HEK293 (cell line): ENCODE results near the gene CCDC92B.

Experiments
- CTCF ChIA-PET: fragments of 350-600 bp; formaldehyde crosslinking; extraction: SDS; loops from one replicate; lab custom pipeline; 2021; ENCODE audit warnings: antibody characterized with exemption; lab: Yijun Ruan, JAX
- POLR2A ChIA-PET: fragments of 300-600 bp; formaldehyde crosslinking; extraction: SDS; loops from one replicate; lab custom pipeline; 2020; ENCODE audit warnings: antibody characterized with exemption, inconsistent platforms; lab: Yijun Ruan, JAX
- H3K27ac ChIP-seq: fragments of 200-500 bp; sonication (Bioruptor generic); 2 replicates; pipeline ENCODE4 v1.5.1; 2014; ENCODE audit warnings: low read depth, low read length, control low read depth, inconsistent platforms; ENCODE audit errors: extremely low read depth
- H3K36me3 ChIP-seq, 2 experiments: fragments of 200-500 bp in 1 of 2; sonication (Bioruptor generic) in 1 of 2; 1 replicate in 1 of 2; 2 replicates in 1 of 2; pipeline ENCODE4 v1.5.1; 2014 to 2017; ENCODE audit warnings: inconsistent platforms in 2 of 2, low read length in 2 of 2; ENCODE audit not compliant: control insufficient read depth in 2 of 2, insufficient read depth in 1 of 2
- H3K4me1 ChIP-seq: fragments of 200-500 bp; sonication (Bioruptor generic); 2 replicates; pipeline ENCODE4 v1.5.1; 2014; ENCODE audit warnings: mild to moderate bottlenecking, low read length, inconsistent platforms; ENCODE audit not compliant: control insufficient read depth, insufficient read depth
- H3K4me3 ChIP-seq: 2 replicates; pipeline ENCODE4 v1.5.1; 2011; ENCODE audit warnings: low read depth, mild to moderate bottlenecking, control low read depth, low read length, moderate library complexity
- H3K9me3 ChIP-seq: fragments of 200-500 bp; sonication (Bioruptor generic); 2 replicates; pipeline ENCODE4 v1.5.1; 2014; ENCODE audit warnings: low read depth, low read length, inconsistent platforms; ENCODE audit not compliant: control insufficient read depth, insufficient read depth
- ATF2 ChIP-seq: fragments of 450-650 bp; formaldehyde crosslinking; IDR thresholded peaks from 2 replicates; pipeline ENCODE4 v1.5.1; 2016; ENCODE audit warnings: missing biosample characterization, missing genetic modification characterization, low read depth
- GLIS1 ChIP-seq: fragments of 450-650 bp; formaldehyde crosslinking; IDR thresholded peaks from 2 replicates; pipeline ENCODE4 v1.5.1; 2016; ENCODE audit warnings: missing biosample characterization, missing genetic modification characterization
- KLF10 ChIP-seq: fragments of 450-650 bp; IDR thresholded peaks from 2 replicates; pipeline ENCODE4 v1.5.1; 2018; ENCODE audit warnings: missing biosample characterization, mild to moderate bottlenecking, missing genetic modification characterization
- OVOL3 ChIP-seq: fragments of 450-650 bp; formaldehyde crosslinking; IDR thresholded peaks from 2 replicates; pipeline ENCODE4 v1.5.1; 2016; ENCODE audit warnings: missing biosample characterization, missing genetic modification characterization
- PRDM1 ChIP-seq: fragments of 450-650 bp; formaldehyde crosslinking; IDR thresholded peaks from 2 replicates; pipeline ENCODE4; 2016; ENCODE audit warnings: missing biosample characterization, missing genetic modification characterization
- REPIN1 ChIP-seq: fragments of 450-650 bp; formaldehyde crosslinking; IDR thresholded peaks from 2 replicates; pipeline ENCODE4 v1.5.1; 2017; ENCODE audit warnings: missing biosample characterization, missing genetic modification characterization, low read depth
- YY2 ChIP-seq: fragments of 450-650 bp; formaldehyde crosslinking; IDR thresholded peaks from 2 replicates; pipeline ENCODE4 v1.5.1; 2016; ENCODE audit warnings: missing biosample characterization, missing genetic modification characterization
- ZBTB26 ChIP-seq: fragments of 450-650 bp; formaldehyde crosslinking; optimal IDR thresholded peaks from 2 replicates; pipeline ENCODE3; 2016; ENCODE audit warnings: missing biosample characterization, mild to moderate bottlenecking, missing genetic modification characterization
- ZNF121 ChIP-seq: fragments of 450-650 bp; formaldehyde crosslinking; IDR thresholded peaks from 2 replicates; pipeline ENCODE4 v1.5.1; 2016; ENCODE audit warnings: missing biosample characterization, missing genetic modification characterization
- ZNF221 ChIP-seq: fragments of 450-650 bp; formaldehyde crosslinking; IDR thresholded peaks from 2 replicates; pipeline ENCODE4 v1.5.1; 2017; ENCODE audit warnings: missing biosample characterization, missing genetic modification characterization, borderline replicate concordance
- ZNF292 ChIP-seq: fragments of 450-650 bp; formaldehyde crosslinking; IDR thresholded peaks from 2 replicates; pipeline ENCODE4 v1.5.1; 2016; ENCODE audit warnings: low read depth, missing biosample characterization, missing genetic modification characterization, borderline replicate concordance
- ZNF391 ChIP-seq: fragments of 450-650 bp; formaldehyde crosslinking; IDR thresholded peaks from 2 replicates; pipeline ENCODE4 v1.5.1; 2016; ENCODE audit warnings: low read depth, missing biosample characterization, missing genetic modification characterization, borderline replicate concordance
- ZNF555 ChIP-seq: fragments of 450-650 bp; formaldehyde crosslinking; conservative IDR thresholded peaks from 2 replicates; pipeline ENCODE4 v1.5.1; 2017; ENCODE audit warnings: missing biosample characterization, mild to moderate bottlenecking, missing genetic modification characterization, inconsistent platforms
- ZNF596 ChIP-seq: fragments of 450-650 bp; IDR thresholded peaks from 2 replicates; pipeline ENCODE4 v1.5.0; 2018; ENCODE audit warnings: missing biosample characterization, mild to moderate bottlenecking, missing genetic modification characterization, moderate library complexity
- ZNF621 ChIP-seq: fragments of 450-650 bp; formaldehyde crosslinking; IDR thresholded peaks from 2 replicates; pipeline ENCODE4 v1.5.1; 2017; ENCODE audit warnings: missing biosample characterization, missing genetic modification characterization
- ZNF664 ChIP-seq: fragments of 450-650 bp; formaldehyde crosslinking; IDR thresholded peaks from 2 replicates; pipeline ENCODE4 v1.5.1; 2016; ENCODE audit warnings: missing biosample characterization, missing genetic modification characterization
- ZNF776 ChIP-seq: fragments of 450-650 bp; formaldehyde crosslinking; IDR thresholded peaks from 2 replicates; pipeline ENCODE4 v1.5.0; 2017; ENCODE audit warnings: missing biosample characterization, missing genetic modification characterization, borderline replicate concordance
- ZNF785 ChIP-seq: fragments of 450-650 bp; formaldehyde crosslinking; IDR thresholded peaks from 2 replicates; pipeline ENCODE4 v1.5.1; 2016; ENCODE audit warnings: missing biosample characterization, missing genetic modification characterization
- ZXDB ChIP-seq: fragments of 450-650 bp; formaldehyde crosslinking; IDR thresholded peaks from 2 replicates; pipeline ENCODE4 v1.5.1; 2016; ENCODE audit warnings: missing biosample characterization, missing genetic modification characterization
- TF ChIP-seq, protein P1 (sequence below): fragments of 450-650 bp; formaldehyde crosslinking; IDR thresholded peaks from 2 replicates; pipeline ENCODE4 v1.5.1; 2016; ENCODE audit warnings: missing biosample characterization, missing genetic modification characterization

CCDC92B gene

DNA sequence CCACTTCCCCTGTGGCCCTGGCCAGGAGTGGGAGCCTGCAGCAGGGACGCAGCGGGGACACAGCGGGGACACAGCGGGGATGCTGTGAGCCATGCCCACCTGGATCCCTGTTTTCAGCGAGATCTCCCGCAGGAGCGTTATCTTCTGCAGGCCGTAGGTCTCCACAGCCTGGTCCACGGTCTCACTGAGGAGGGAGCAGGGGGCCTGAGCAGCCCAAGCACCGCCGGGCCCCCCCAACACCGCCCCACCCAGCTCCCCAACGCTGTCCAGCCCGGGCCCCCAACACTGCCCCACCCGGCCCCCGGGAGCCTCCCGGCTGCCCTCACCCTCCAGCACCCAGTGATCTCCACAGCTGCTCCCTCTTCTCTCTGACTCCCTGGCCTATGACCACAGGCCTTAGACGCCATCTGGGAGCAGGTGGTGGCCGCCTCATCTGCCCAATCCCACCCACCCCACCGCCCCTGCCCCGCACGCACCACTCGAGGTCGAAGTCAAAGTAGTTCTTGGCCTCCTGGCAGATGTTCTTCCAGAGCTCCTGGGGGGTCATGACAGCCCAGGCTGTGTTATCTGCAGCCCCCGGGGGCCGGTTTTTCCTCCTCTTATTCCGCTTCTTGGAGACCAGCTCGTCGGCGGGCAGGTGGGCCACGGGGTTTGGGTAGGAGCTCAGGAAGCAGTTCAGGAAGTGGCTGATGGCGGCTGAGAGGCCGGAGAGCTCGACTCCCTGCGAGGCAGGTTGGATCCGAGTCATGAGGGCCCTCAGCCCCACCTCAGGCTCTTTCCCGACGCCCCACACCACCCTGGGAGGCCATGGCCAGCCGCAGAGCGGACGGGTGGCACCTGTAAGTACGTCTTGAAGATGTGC, 54.8 kb downstream of the CCDC92B start (continued):
- TF ChIP-seq ATF2 (no peak), ZNF221 (no peak), ZNF391 (tag by site-specific recombination) (no peak), ZNF776 (tag by site-specific recombination) (no peak)

DNA sequence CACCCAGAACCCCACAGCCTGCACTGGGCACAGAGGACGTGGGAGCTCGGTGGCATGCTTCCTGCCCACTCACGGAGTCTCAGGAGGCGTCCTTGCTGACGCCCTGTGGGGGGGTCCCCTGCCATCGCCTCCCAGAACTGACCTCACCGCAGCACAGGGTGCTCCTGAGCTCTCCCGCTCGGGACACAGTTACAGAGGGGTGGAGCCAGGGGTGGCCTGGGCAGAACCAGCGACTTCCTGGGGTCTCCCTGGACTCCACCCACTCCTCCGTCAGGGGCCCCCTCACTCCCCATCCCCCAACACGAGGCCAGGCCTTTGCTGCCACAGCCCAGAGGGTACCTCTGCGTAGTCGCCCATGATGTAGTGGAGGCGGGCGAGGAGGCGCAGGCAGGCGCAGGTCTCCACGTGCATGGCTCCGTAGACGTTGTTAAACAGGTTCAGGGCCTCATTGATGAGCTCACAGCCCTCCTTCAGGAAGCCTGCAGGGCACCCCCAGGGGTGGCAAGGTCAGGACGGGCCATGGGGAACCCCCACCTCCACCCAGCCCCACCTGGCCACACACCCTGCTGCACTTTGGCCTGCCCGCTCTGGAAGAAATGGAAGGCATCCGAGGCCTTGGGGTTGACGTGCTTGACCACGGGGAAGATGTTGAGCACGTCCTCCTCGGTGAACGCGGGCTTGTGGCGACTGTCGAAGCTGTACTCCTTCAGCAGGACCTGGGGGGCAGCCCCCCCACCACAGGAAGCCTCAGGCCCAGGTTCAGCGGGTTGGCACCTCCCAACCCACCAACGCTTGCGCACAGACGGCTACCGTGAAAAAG, 55.7 kb downstream of the CCDC92B start:
- H3K9me3 ChIP-seq: no peaks in the 10 kb centered on the region
- ChIA-PET CTCF (no interaction called here), POLR2A (interaction anchor here (0.6 kb wide), 2 partner anchors 13 to 655 kb away, joined by 3 to 4 read pairs; no protein-coding TSS in a partner anchor)
- no peak overlapping the region for H3K4me3 ChIP-seq
- no peak overlapping the region for H3K27ac ChIP-seq
- H3K36me3 ChIP-seq: peaks cover 7 to 88% of the 10 kb centered on the region in 2 experiments; a peak in 2 of 3 replicates
- TF ChIP-seq KLF10 (tag by site-specific recombination): no peak
- TF ChIP-seq OVOL3 (tag by site-specific recombination): no peak
- no peak for TF ChIP-seq ZNF596
- no peak for TF ChIP-seq ZNF664 (tag by site-specific recombination)
- TF ChIP-seq YY2 (tag by site-specific recombination): no peak
- peak; percentile 8; the same call in 1 of the 2 replicates for TF ChIP-seq GLIS1
- no peak for TF ChIP-seq ZNF785 (tag by site-specific recombination)
- TF ChIP-seq ZNF621: no peak
- TF ChIP-seq, protein P1, sequence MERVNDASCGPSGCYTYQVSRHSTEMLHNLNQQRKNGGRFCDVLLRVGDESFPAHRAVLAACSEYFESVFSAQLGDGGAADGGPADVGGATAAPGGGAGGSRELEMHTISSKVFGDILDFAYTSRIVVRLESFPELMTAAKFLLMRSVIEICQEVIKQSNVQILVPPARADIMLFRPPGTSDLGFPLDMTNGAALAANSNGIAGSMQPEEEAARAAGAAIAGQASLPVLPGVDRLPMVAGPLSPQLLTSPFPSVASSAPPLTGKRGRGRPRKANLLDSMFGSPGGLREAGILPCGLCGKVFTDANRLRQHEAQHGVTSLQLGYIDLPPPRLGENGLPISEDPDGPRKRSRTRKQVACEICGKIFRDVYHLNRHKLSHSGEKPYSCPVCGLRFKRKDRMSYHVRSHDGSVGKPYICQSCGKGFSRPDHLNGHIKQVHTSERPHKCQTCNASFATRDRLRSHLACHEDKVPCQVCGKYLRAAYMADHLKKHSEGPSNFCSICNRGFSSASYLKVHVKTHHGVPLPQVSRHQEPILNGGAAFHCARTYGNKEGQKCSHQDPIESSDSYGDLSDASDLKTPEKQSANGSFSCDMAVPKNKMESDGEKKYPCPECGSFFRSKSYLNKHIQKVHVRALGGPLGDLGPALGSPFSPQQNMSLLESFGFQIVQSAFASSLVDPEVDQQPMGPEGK (tag by site-specific recombination): 0 out of 2 replicates have a peak, but pooled peaks have one; percentile 24
- TF ChIP-seq PRDM1: no peak
- TF ChIP-seq ZBTB26 (tag by site-specific recombination): no peak
- no peak for TF ChIP-seq ZNF292 (tag by site-specific recombination)
- TF ChIP-seq ZNF121 (tag by site-specific recombination): no peak
- TF ChIP-seq ZXDB (tag by site-specific recombination): no peak
- no peak for TF ChIP-seq ZNF555 (tag by site-specific recombination)
- TF ChIP-seq REPIN1 (tag by site-specific recombination): no peak
- no peaks in the 10 kb centered on the region for H3K4me1 ChIP-seq
